ENCODE measurements around the gene BICDL2.

GRCh38 chr16:3004319-3004718, 32.4 kb downstream of the BICDL2 start:
- TF ChIP-seq ZNF8 (CRISPR knock-in tag; IDR thresholded peaks at IDR 0.05) = no peak
- TF ChIP-seq ESRRG (CRISPR knock-in tag; IDR thresholded peaks at IDR 0.05) = no peak
- no peak for TF ChIP-seq CREB5 (CRISPR knock-in tag; IDR thresholded peaks at IDR 0.05; ENCODE audit: low read depth)
- TF ChIP-seq TCF4 (CRISPR knock-in tag; IDR thresholded peaks at IDR 0.05; ENCODE audit: borderline replicate concordance) = no peak
- TF ChIP-seq ZNF70 (CRISPR knock-in tag; IDR thresholded peaks at IDR 0.05) = no peak
- TF ChIP-seq RARB (CRISPR knock-in tag; IDR thresholded peaks at IDR 0.05) = no peak
- no peak for TF ChIP-seq ZC3H10 (CRISPR knock-in tag; IDR thresholded peaks at IDR 0.05)
- no peak for TF ChIP-seq CSDC2 (CRISPR knock-in tag; IDR thresholded peaks at IDR 0.05)
- TF ChIP-seq POU6F1 (CRISPR knock-in tag; IDR thresholded peaks at IDR 0.05; ENCODE audit: borderline replicate concordance, low read depth) = no peak
- no peak for TF ChIP-seq PATZ1 (CRISPR knock-in tag; IDR thresholded peaks at IDR 0.05; ENCODE audit: borderline replicate concordance)
- no peak for TF ChIP-seq ARNTL (CRISPR knock-in tag; IDR thresholded peaks at IDR 0.05; ENCODE audit: borderline replicate concordance, low read depth)
- no peak for TF ChIP-seq ZFP3 (CRISPR knock-in tag; IDR thresholded peaks at IDR 0.05)
- TF ChIP-seq ISL1 (CRISPR knock-in tag; IDR thresholded peaks at IDR 0.05) = no peak

All from SK-N-SH treated with all-trans-retinoic acid at 6 μM for 48 hours (cell line).